Fibroblast of villous mesenchyme (primary cell): ENCODE measurements around the gene HACL1. TPM values are rescaled to one million over a fixed set of nuclear protein-coding genes. Genes with fewer than 3 reads are reported as not detected.
"Not testable (repeated sequence)": the region's sequence is repeated elsewhere in the genome, so short reads cannot be mapped to it uniquely, and the experiment has no call there.

Source experiments
- DNase-seq: peaks from one replicate; pipeline ENCODE4 v3.0.0-alpha.2; 2010; ENCODE audit warnings: low read depth
- H3K4me3 ChIP-seq: 2 replicates; pipeline ENCODE4 v1.5.1; 2011; ENCODE audit warnings: low read depth, mild to moderate bottlenecking, low read length
- total RNA-seq: library from RNA; depleted of rRNA; stranded (reverse); fragments of >200 nt; gene quantifications from 2 replicates; pipeline ENCODE4 v1.2.3, GENCODE V29; 2012
- TF ChIP-seq, protein P1 (sequence below): IDR thresholded peaks from 2 replicates; pipeline ENCODE4 v1.5.1; 2012; ENCODE audit warnings: low read depth, mild to moderate bottlenecking, low read length; ENCODE audit not compliant: insufficient read depth

HACL1 gene
- total RNA-seq, 1 donor: 33.7 TPM

DNA sequence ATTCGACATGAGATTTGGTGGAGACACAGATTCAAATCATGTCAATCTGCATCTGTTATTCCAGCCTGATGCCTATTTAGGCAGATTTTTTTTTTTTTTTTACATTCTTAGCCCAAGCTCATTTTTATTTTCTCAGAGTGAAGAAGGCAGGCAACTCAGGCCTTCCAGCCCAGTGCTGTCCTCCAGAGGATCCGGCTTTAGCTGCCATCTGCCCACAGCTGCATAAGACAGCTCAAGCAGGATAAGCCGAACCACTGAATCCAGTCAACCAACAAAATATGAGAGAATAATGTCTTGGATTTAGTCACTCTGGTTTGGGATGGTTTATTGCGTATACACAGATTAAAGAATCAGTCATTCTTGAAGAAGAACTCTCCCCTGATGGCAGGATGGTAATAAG, 60.0 kb downstream of the HACL1 start:
- no peak for DNase-seq
- TF ChIP-seq, protein P1, sequence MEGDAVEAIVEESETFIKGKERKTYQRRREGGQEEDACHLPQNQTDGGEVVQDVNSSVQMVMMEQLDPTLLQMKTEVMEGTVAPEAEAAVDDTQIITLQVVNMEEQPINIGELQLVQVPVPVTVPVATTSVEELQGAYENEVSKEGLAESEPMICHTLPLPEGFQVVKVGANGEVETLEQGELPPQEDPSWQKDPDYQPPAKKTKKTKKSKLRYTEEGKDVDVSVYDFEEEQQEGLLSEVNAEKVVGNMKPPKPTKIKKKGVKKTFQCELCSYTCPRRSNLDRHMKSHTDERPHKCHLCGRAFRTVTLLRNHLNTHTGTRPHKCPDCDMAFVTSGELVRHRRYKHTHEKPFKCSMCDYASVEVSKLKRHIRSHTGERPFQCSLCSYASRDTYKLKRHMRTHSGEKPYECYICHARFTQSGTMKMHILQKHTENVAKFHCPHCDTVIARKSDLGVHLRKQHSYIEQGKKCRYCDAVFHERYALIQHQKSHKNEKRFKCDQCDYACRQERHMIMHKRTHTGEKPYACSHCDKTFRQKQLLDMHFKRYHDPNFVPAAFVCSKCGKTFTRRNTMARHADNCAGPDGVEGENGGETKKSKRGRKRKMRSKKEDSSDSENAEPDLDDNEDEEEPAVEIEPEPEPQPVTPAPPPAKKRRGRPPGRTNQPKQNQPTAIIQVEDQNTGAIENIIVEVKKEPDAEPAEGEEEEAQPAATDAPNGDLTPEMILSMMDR: no peak

DNA sequence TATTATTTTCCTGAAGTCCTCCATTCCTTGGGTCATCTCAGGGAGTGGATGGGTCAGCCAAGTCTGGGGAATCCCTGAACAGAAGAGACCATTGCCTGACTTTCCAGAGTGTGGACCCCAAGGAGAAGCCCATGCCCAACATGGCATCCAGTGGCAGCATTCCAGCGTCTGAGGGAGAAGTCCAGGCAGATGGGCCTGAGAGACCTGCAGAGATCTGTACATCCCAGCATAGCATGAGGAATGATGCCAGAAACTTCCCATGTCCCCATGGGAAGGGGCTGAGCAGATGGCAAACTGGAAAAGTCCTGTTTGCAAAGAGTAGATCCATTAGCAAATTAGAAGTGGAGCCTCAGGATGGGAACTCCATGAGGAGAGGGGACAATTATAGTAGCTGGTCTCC, 62.3 kb downstream of the HACL1 start:
- no peak overlapping the region for H3K4me3 ChIP-seq
- no peak for DNase-seq
- TF ChIP-seq, protein P1: no peak

More for the DNA sequence above, 60.0 kb downstream of the HACL1 start:
- no peak overlapping the region for H3K4me3 ChIP-seq

DNA sequence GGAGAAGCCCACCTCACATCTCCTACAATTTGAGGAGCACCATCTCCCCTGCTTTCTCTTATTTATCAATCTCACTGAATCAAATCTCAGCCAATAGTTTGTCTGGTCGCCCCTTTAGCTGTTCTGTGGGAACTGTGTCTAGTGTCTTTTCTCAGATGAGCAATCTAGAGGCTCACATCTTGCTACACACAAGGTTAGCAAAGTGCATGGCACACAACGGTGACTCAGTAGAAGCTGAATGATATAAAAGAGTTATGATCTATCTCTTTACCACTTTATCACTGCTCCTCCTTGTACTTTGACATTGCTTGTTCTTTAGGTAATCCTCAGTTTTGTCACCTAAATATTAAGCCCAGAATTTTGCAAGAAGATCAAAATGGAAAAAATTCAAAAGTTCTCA, 63.0 kb downstream of the HACL1 start:
- TF ChIP-seq, protein P1: no peak
- no peak for DNase-seq

DNA sequence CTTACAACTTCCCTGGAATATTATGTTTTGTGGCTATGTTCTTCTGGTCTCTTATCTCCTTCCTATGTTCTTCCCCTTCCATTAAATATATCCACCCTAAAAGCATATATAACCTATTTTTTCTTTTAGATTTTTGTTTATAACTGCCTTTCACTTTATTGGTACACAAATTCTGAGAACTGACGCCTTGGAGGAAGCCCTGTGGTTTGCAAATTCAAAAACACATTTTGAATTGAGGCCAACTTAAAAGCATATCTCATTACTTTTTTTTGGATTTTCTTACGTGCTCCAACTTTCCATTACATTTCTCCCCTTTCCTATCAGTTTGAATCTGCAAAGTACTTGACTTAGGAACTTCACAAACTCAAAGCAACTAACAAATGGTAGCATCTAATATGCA, 64.5 kb downstream of the HACL1 start:
- H3K4me3 ChIP-seq: no peak overlapping the region
- TF ChIP-seq, protein P1: no peak
- no peak for DNase-seq

More for the DNA sequence above, 63.0 kb downstream of the HACL1 start:
- no peak overlapping the region for H3K4me3 ChIP-seq

DNA sequence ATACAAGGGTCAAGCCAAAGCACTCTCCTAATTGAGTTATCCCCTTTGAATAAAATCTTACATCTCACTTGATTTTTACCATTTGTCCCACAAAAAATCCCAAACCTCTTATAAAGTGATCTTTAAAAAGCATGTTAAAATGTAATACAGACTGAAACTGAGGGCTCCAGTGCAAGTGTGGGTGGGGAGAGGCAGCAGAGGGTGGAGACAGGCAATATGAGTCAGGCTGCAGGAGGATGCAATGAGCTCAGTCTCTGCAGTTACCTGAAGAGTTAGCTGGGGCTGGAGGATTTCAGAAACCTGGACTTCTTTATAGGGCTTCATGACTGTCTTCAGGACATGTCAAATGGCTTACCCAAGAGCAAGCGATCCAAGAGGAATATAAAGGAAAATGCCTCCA, 65.6 kb downstream of the HACL1 start:
- no peak overlapping the region for H3K4me3 ChIP-seq
- DNase-seq: no peak
- TF ChIP-seq, protein P1: no peak

DNA sequence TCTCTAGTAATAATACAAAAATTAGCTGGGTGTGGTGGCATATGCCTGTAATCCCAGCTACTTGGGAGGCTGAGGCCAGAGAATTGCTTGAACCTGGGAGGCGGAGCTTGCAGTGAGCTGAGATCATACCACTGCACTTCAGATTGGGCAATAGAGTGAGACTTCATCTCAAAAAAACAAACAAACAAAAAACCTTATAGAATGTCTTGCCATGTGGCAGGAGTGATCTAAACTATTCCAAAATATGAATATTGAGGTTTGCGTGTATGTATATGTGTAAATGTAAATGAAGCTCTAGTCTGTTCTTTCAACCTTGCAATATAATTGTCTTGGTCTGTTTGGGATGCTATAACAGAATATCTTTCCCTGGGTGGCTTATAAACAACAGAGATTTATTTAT, 68.8 kb downstream of the HACL1 start:
- H3K4me3 ChIP-seq, DNase-seq: not testable (repeated sequence)

DNA sequence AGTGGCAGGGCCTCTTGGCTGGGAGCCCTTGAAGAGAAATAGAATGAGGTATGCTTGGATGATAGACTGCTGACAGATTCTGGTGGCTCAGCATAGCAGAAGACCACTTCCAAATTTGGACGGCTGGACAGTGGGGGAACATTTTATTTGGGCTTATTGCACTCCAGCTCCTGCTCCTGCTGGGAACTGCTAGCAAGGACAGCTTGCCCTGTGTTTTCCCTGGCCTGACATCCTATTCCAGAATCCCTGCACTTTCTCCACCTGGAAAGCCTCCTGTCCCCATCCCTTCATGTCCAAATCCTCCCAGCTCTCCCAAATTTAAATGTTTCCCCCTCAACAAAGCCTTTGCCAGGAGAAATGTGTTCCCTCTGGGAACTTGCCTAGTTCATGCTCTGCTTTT, 70.0 kb downstream of the HACL1 start:
- TF ChIP-seq, protein P1: no peak
- H3K4me3 ChIP-seq: no peak overlapping the region
- DNase-seq: no peak
